GM19043 (cell line): Measurements from ENCODE around the gene CLCN5.

Experiments used
- ATAC-seq: cut with Tn5 transposase; IDR thresholded peaks from one replicate; pipeline ENCODE4 v1.9.1; 2021; ENCODE audit warnings: low read depth; ENCODE audit not compliant: unreplicated experiment

CLCN5 gene

GRCh38 chrX:50073601-50074000 is 151.2 kb downstream of the CLCN5 start:
- ATAC-seq = no peak

- ATAC-seq = peak; percentile 63
Measured at GRCh38 chrX:50075630-50076339, 153.4 kb downstream of the CLCN5 start.

DNA sequence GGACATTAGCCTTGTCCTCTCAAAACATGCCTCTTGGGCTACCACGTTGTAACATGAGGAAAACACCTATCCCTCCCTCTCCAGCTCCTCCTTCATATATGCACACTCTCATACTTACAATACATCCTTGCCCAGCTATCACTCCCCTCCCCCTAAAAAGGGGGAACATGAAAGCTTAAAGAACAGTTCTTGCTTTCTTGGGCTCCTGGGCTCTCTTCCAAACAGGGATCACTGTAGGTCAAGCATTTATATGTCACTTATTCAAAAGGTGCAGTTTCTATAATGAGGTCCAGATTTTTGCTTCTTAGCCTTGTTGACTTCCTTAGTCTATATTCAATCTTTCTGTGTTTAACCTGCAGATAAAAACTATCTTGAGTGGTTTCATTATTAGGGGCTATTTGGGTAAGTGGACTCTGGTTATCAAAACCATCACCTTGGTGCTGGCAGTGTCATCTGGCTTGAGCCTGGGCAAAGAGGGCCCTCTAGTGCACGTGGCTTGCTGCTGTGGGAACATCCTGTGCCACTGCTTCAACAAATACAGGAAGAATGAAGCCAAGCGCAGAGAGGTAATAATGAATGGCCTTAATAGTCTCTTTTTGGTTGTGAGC is 159.0 kb downstream of the CLCN5 start:
- peak; percentile 55 for ATAC-seq

DNA sequence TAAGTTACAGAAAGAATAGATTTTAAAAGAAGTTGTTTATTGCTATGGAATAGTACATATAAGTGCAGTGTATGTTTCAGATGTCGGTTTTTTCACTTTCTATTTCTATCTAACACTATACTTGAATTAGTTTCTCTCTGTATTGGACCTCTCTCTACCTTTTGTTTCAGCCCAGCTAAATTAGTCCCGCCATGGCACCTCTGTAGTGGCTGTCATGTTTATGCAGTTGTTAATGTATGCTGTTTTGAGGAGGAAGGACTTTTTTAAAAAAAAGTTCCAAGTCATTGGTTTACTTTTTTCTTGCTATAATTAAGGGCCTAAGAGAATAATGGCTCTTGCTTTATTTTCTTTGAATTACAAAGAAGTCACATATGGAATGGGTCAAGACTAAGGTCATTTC is 160.3 kb downstream of the CLCN5 start:
- no peak for ATAC-seq

GRCh38 chrX:50088645-50089044 is 166.2 kb downstream of the CLCN5 start:
- no peak for ATAC-seq

- no peak for ATAC-seq
Measured at GRCh38 chrX:50093625-50094024, 171.2 kb downstream of the CLCN5 start.

- ATAC-seq = no peak
Measured at GRCh38 chrX:50097071-50097470, 174.7 kb downstream of the CLCN5 start.

DNA sequence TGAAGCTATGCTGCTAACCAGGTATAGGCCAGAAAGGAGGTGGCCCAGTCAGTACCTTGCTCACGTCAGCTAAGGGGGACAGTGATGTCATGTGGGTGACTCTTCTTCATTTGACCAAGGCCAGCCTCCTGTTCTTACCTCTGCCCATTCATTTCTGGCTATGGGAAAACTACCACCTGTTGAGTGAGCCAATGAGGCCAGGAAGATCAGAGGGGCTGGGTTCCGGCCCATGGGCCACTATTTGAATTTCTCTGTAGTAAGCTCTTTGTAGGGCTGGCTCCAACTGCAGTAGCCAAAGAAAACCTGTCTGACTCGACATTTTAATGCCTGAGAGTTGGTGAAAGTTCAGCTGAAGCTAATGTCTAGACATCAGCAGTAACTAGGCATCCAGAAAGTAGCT is 175.8 kb downstream of the CLCN5 start:
- no peak for ATAC-seq

DNA sequence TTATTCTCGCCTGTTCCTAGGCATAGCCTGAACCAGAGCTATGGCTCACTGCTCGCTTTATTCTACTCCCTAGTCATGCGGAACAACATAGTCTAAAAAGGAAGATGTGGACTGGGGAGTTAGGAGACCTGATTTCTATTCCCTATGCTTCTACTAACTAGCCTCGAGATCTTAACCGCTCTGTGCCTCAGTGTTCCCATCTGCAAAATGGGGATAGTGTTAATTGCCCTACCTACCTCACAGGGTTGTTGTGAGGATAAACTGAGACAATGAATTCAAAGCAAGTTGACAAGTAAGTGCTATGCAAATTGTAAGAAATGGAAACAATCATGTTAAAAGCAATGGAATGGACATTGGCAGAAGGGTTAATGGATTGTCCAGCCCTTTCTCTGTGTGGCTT is 176.4 kb downstream of the CLCN5 start:
- ATAC-seq = no peak

DNA sequence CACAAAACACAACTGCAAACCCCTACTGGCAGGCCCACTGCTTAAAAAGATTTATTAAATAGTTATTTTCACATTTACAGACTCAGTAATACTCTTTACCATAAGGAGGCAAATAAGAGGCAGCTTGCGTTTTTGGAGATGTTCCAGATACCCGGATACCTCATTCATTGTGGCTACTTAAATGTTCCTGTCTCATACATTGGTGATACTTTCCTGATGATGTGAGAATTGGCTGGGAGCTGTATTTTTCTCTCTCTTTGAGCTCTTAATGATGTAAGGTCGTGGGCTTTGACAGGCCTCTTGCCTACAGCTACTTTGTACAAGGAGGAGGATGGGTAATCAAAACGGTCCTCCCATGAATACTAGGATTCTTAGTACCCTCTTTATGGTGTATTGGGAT is 176.9 kb downstream of the CLCN5 start:
- ATAC-seq = no peak

- ATAC-seq = no peak
Measured at GRCh38 chrX:50100188-50100587, 177.8 kb downstream of the CLCN5 start.

- no peak for ATAC-seq
Measured at GRCh38 chrX:50103176-50103575, 180.8 kb downstream of the CLCN5 start.

DNA sequence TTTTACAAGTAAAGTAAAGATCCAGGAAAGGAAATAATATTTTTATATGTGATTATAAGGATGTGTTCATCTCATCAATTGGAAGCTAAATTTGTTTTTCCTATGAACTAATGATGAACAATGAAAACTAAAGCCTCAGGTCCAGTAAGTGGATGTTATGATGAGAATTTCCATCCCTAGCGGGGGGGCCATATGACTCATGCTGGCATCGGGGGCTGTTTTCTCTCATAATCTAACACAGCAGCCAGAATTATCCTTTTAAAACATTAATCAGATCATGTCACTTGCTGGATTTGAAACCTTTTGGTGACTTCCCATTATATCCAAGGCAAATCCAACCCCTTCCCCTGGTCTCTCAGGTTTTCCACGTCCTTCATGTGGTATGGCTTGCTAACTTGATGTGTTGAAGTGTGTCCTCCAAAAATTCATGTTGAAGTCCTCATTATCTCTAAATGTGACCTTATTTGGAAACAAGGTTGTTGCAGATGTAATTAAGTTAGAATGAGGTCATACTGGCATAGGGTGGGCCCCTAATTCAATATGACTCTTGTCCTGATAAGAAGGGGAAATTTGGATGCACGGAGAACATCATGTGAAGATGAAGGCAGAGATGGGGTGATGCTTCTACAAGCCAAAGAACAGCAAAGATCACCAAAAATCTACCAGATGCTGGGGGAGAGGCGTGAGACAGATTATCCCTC is 181.6 kb downstream of the CLCN5 start:
- no peak for ATAC-seq

DNA sequence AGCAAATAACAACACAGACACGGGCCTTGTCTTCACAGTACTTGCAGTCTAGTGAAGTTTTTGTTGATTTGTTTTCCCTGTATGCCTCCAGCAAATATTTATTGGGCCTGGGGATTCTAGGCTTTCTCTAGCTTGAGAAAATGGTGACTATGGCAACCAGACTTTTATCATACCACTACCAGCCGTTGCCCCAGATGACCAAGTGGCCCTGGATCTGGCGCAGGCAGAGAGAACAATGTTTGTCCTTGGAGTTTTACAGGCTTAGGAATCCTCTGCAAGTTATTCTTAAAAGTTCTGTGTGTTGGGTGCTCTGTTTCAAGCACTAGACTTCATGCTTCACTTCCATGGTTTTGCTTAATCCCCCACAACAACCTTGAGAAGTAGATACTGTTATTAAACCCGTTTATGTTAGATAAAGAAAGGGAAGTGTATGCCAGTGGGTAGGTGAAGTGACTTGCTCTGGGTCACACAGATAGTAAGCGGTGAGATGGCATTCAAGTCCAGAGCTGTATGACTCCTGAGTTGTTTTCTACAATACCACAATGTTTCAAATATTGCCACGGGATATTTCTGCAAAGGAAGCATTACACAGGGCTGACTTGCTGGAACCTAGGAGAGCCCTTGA is 183.8 kb downstream of the CLCN5 start:
- no peak for ATAC-seq

DNA sequence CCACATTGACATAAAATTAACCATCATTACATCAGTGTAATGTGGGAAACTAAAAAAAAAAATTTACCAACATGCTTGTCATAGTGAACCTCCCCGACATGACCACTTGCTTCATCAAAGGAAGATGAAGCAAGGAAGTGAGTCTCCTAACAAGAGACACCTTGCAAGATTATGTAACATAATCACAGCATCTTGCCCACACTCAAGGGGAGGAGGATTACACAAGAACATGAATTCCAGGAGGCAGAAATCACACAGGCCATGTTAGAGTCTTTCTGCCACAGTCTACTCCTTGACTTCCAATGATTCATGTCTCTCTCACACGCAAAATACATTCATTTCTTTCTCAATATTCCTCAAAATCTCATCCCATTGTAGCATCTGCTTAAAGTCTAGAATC is 185.1 kb downstream of the CLCN5 start:
- no peak for ATAC-seq

DNA sequence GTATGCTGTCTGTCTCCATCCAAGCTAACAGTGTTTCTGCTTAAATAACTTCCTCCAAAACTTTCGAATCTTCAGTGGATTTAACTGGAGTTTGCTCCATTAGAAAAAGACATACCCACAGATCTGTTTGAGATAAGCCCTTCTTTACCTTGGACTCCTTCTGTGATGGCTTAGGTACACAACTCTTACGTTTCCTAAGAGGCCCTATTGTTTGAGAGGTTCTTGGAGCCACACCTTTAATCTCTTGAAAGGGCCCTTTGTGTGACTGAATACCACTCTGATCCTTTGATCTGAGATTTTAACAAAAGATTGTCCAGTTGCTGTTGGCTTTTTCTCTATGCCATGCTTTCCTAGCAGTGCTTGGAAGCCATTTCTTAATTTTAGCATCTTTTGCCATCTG is 185.9 kb downstream of the CLCN5 start:
- ATAC-seq = no peak

DNA sequence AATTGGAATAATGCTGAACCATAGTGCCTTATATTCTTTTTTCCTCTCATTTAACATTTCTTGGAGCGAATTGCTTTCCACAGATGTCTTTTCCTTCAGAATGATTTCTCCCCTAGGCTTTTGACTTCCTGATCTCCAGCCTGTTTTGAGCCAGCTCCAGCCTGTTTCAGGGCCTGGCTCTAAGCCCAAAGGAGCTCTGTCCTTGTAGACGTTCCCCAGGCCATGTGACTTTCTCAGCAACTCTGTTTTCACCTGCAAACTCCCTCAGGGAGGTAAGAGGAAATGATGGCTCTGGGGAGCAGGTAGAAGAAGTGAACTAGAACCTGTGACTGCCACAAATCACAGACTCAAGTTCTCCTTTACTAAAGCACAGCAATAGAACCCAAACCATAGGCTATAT is 189.3 kb downstream of the CLCN5 start:
- ATAC-seq = no peak

- ATAC-seq = no peak
Measured at GRCh38 chrX:50114113-50114512, 191.7 kb downstream of the CLCN5 start.

GRCh38 chrX:50115973-50116372 is 193.6 kb downstream of the CLCN5 start:
- ATAC-seq = no peak

DNA sequence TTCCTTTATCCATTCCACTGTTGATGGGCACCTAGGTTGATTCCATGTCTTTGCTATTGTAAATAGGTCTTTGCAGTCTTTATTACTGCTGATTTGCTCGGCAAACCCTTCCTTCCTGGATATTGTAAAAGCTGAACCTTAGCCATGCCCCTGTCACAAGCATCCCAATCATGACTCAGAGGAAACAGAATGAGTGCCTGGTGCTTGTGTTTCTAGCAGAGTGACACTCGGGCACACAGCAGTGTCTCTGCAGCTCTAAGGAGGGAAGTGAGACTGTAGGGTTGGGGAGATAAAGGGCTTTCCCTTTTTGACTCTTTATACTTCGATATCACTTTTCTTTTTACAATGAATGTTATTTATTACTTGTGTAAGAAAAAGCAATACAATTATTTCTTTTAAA is 195.1 kb downstream of the CLCN5 start:
- ATAC-seq = no peak

DNA sequence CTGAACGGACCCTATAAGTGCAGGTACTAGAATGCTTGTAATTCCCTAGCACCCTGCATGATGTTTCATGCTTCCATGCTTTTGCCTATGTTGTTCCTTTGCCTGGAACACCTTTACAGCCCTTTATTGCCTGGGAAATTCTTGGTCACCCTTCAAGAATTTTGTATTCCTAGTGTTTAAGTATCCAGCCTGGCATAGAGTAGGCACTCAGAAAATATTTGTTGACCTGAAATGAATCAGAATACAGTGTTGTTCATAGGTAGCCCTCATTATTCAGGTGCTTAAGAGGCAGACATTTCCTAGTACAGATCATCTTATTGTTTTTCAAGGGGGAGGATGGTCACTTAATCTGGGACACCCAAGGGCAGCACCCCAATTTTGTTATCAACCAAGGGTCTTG is 203.1 kb downstream of the CLCN5 start:
- ATAC-seq = no peak

GRCh38 chrX:50147972-50148371 is 225.6 kb downstream of the CLCN5 start:
- ATAC-seq = no peak
